GM23338 (cell line): ENCODE measurements around the gene LPAR1.

Source experiments
- POLR2AphosphoS5 ChIP-seq: IDR thresholded peaks from 2 replicates; pipeline ENCODE4 v1.6.1; 2016; ENCODE audit warnings: antibody characterized with exemption, low read depth
- TF ChIP-seq, protein P1 (sequence below), 2 experiments: fragments of 200-600 bp in 1 of 2; sonication (generic) in 1 of 2; conservative IDR thresholded peaks; 2 replicates each; pipeline versions ENCODE4 v1.5.1 to v1.6.1; 2016 to 2017; ENCODE audit warnings: antibody characterized with exemption in 2 of 2, low read depth in 2 of 2, mild to moderate bottlenecking in 2 of 2, moderate library complexity in 1 of 2
- TF ChIP-seq, protein P2 (sequence below): fragments of 250-450 bp; sonication (Bioruptor Pico); IDR thresholded peaks from 2 replicates; pipeline ENCODE4 v1.5.0; 2020; ENCODE audit warnings: mild to moderate bottlenecking, moderate library complexity

DNA sequence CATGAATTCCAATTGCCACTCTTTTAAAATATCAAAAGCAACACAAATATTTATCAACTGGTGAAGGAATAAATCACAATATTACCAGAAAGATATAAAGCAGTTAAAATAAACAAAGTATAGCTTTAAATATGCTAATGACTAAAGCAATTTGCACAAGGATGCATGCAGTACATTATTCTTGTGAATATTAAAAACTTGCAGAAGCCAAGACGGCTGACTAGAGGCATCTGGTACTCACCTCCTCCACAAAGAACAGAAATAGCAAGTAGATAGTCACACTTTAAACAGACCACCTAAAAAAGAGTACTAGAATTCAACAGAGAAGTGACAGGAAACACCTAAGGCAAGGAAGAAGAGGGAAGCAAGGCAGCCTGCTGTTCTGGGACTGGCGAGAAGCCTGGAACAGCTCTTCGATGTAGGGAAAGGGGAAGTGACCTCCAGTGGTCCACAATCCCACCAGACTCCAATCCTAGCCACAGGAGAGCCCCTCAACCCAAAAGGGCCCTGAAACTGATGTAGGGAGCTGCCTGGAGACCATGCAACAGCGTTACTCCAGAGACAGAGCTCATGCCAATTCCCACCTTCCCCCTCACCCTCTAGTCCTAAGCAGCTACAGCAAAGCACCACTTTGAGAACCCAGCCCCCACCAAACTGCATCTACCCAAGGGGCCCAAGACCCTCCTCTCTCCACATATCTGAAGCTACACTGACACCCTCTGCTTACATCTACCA, 86.3 kb downstream of the LPAR1 start:
- TF ChIP-seq, protein P1, sequence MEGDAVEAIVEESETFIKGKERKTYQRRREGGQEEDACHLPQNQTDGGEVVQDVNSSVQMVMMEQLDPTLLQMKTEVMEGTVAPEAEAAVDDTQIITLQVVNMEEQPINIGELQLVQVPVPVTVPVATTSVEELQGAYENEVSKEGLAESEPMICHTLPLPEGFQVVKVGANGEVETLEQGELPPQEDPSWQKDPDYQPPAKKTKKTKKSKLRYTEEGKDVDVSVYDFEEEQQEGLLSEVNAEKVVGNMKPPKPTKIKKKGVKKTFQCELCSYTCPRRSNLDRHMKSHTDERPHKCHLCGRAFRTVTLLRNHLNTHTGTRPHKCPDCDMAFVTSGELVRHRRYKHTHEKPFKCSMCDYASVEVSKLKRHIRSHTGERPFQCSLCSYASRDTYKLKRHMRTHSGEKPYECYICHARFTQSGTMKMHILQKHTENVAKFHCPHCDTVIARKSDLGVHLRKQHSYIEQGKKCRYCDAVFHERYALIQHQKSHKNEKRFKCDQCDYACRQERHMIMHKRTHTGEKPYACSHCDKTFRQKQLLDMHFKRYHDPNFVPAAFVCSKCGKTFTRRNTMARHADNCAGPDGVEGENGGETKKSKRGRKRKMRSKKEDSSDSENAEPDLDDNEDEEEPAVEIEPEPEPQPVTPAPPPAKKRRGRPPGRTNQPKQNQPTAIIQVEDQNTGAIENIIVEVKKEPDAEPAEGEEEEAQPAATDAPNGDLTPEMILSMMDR (conservative IDR thresholded peaks at IDR 0.05; ENCODE audit: low read depth in 2 of 2), result no peak
- TF ChIP-seq, protein P2, sequence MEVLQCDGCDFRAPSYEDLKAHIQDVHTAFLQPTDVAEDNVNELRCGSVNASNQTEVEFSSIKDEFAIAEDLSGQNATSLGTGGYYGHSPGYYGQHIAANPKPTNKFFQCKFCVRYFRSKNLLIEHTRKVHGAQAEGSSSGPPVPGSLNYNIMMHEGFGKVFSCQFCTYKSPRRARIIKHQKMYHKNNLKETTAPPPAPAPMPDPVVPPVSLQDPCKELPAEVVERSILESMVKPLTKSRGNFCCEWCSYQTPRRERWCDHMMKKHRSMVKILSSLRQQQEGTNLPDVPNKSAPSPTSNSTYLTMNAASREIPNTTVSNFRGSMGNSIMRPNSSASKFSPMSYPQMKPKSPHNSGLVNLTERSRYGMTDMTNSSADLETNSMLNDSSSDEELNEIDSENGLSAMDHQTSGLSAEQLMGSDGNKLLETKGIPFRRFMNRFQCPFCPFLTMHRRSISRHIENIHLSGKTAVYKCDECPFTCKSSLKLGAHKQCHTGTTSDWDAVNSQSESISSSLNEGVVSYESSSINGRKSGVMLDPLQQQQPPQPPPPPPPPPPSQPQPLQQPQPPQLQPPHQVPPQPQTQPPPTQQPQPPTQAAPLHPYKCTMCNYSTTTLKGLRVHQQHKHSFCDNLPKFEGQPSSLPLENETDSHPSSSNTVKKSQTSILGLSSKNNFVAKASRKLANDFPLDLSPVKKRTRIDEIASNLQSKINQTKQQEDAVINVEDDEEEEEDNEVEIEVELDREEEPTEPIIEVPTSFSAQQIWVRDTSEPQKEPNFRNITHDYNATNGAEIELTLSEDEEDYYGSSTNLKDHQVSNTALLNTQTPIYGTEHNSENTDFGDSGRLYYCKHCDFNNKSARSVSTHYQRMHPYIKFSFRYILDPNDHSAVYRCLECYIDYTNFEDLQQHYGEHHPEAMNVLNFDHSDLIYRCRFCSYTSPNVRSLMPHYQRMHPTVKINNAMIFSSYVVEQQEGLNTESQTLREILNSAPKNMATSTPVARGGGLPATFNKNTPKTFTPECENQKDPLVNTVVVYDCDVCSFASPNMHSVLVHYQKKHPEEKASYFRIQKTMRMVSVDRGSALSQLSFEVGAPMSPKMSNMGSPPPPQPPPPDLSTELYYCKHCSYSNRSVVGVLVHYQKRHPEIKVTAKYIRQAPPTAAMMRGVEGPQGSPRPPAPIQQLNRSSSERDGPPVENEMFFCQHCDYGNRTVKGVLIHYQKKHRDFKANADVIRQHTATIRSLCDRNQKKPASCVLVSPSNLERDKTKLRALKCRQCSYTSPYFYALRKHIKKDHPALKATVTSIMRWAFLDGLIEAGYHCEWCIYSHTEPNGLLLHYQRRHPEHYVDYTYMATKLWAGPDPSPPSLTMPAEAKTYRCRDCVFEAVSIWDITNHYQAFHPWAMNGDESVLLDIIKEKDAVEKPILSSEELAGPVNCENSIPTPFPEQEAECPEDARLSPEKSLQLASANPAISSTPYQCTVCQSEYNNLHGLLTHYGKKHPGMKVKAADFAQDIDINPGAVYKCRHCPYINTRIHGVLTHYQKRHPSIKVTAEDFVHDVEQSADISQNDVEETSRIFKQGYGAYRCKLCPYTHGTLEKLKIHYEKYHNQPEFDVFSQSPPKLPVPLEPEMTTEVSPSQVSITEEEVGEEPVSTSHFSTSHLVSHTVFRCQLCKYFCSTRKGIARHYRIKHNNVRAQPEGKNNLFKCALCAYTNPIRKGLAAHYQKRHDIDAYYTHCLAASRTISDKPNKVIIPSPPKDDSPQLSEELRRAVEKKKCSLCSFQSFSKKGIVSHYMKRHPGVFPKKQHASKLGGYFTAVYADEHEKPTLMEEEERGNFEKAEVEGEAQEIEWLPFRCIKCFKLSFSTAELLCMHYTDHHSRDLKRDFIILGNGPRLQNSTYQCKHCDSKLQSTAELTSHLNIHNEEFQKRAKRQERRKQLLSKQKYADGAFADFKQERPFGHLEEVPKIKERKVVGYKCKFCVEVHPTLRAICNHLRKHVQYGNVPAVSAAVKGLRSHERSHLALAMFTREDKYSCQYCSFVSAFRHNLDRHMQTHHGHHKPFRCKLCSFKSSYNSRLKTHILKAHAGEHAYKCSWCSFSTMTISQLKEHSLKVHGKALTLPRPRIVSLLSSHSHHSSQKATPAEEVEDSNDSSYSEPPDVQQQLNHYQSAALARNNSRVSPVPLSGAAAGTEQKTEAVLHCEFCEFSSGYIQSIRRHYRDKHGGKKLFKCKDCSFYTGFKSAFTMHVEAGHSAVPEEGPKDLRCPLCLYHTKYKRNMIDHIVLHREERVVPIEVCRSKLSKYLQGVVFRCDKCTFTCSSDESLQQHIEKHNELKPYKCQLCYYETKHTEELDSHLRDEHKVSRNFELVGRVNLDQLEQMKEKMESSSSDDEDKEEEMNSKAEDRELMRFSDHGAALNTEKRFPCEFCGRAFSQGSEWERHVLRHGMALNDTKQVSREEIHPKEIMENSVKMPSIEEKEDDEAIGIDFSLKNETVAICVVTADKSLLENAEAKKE, result no peak
- no peak for TF ChIP-seq POLR2AphosphoS5
